Measurements from ENCODE around the gene PIAS1. TPM values are rescaled to one million over a fixed set of nuclear protein-coding genes. Genes with fewer than 3 reads are reported as not detected.

The PIAS1 gene
- total RNA-seq, 2 donors from 2014 or later, result 24.1 to 63.3 TPM

- H3K4me3 ChIP-seq, result no peak overlapping the region
- H3K27me3 ChIP-seq, result no peaks in the 10 kb centered on the region
- H3K4me1 ChIP-seq, result peaks cover under 1% of the 10 kb centered on the region
- 49 to 59% methylated on average over 3 of the region's 3 CpGs for WGBS, 2 donors
- TF ChIP-seq POLR2A (IDR thresholded peaks at IDR 0.05) (no peak), CTCF (IDR thresholded peaks at IDR 0.05) (no peak)
- H3K9me3 ChIP-seq, result no peaks in the 10 kb centered on the region
- no peak overlapping the region for H3K27ac ChIP-seq
- intact Hi-C loops (cut with DNase I), result no loop called here
- ATAC-seq (no peak), DNase-seq (no peak)
- no peaks in the 10 kb centered on the region for H3K36me3 ChIP-seq (replicated peaks in 1 of 2; ENCODE audit: insufficient read depth in 1 of 2, low read depth in 2 of 2)
Measured at GRCh38 chr15:68020685-68021084, 33.4 kb upstream of the PIAS1 start.

GRCh38 chr15:68022061-68022460 lies 32.1 kb upstream of the PIAS1 start:
- TF ChIP-seq CTCF (IDR thresholded peaks at IDR 0.05) (no peak), POLR2A (IDR thresholded peaks at IDR 0.05) (no peak)
- no peaks in the 10 kb centered on the region for H3K9me3 ChIP-seq
- no peaks in the 10 kb centered on the region for H3K27me3 ChIP-seq
- DNase-seq, result peak in 2 of 4 donors; percentile 8 to 46
- intact Hi-C loops (cut with DNase I), result no loop called here
- H3K4me1 ChIP-seq, result peaks cover 10% of the 10 kb centered on the region
- WGBS, 2 donors, result 64 to 79% methylated on average over 5 of the region's 5 CpGs
- no peak for ATAC-seq
- H3K36me3 ChIP-seq (replicated peaks in 1 of 2; ENCODE audit: insufficient read depth in 1 of 2, low read depth in 2 of 2), result no peaks in the 10 kb centered on the region
- no peak overlapping the region for H3K4me3 ChIP-seq
- H3K27ac ChIP-seq, result no peak overlapping the region

GRCh38 chr15:68023307-68024101 lies 30.6 kb upstream of the PIAS1 start:
- H3K4me3 ChIP-seq, result no peak overlapping the region
- no peaks in the 10 kb centered on the region for H3K27me3 ChIP-seq
- ATAC-seq (no peak), DNase-seq (no peak)
- TF ChIP-seq POLR2A (IDR thresholded peaks at IDR 0.05) (no peak), CTCF (IDR thresholded peaks at IDR 0.05) (no peak)
- intact Hi-C loops (cut with DNase I), result no loop called here
- H3K36me3 ChIP-seq (replicated peaks in 1 of 2; ENCODE audit: insufficient read depth in 1 of 2, low read depth in 2 of 2), result no peaks in the 10 kb centered on the region
- 87 to 93% methylated on average over 8 of the region's 8 CpGs for WGBS, 2 donors
- H3K4me1 ChIP-seq, result peaks cover 10% of the 10 kb centered on the region
- H3K27ac ChIP-seq, result no peak overlapping the region
- H3K9me3 ChIP-seq, result no peaks in the 10 kb centered on the region

- 56 to 58% methylated on average over 6 of the region's 6 CpGs for WGBS, 2 donors
- intact Hi-C loops (cut with DNase I), result no loop called here
- TF ChIP-seq POLR2A (IDR thresholded peaks at IDR 0.05) (no peak), CTCF (IDR thresholded peaks at IDR 0.05) (no peak)
- ATAC-seq, result peak; percentile 53
- Histone ChIP-seq H3K4me3 (no peak overlapping the region), H3K27ac (no peak overlapping the region), H3K9me3 (no peaks in the 10 kb centered on the region), H3K27me3 (no peaks in the 10 kb centered on the region), H3K4me1 (peaks cover 10% of the 10 kb centered on the region), H3K36me3 (replicated peaks in 1 of 2; ENCODE audit: insufficient read depth in 1 of 2, low read depth in 2 of 2) (no peaks in the 10 kb centered on the region)
- DNase-seq, result no peak
Measured at GRCh38 chr15:68025835-68026424, 28.2 kb upstream of the PIAS1 start.

Data from body of pancreas (tissue), 4 donors.